ENCODE measurements around the gene SOX1. TPM values are rescaled to one million over a fixed set of nuclear protein-coding genes. Genes with fewer than 3 reads are reported as not detected.

The SOX1 gene
- total RNA-seq, 1 experiment from 2014 or later: 0.15 TPM

GRCh38 chr13:112034231-112034630 is 32.7 kb upstream of the SOX1 start:
- H3K9me3 Mint-ChIP-seq: no peaks in the 10 kb centered on the region
- ChIA-PET POLR2A (no interaction called here), CTCF (no interaction called here)
- H3K4me3 Mint-ChIP-seq: no peak overlapping the region
- no peak for TF ChIP-seq SP1 (CRISPR knock-in tag; conservative IDR thresholded peaks at IDR 0.05)
- TF ChIP-seq ERG (CRISPR knock-in tag; IDR thresholded peaks at IDR 0.05): no peak
- no peak for TF ChIP-seq ZNF121 (CRISPR knock-in tag; IDR thresholded peaks at IDR 0.05)
- no peak for TF ChIP-seq SMAD4 (CRISPR knock-in tag; IDR thresholded peaks at IDR 0.05)
- TF ChIP-seq HMGA2 (CRISPR knock-in tag; IDR thresholded peaks at IDR 0.05): no peak
- TF ChIP-seq, protein P1, sequence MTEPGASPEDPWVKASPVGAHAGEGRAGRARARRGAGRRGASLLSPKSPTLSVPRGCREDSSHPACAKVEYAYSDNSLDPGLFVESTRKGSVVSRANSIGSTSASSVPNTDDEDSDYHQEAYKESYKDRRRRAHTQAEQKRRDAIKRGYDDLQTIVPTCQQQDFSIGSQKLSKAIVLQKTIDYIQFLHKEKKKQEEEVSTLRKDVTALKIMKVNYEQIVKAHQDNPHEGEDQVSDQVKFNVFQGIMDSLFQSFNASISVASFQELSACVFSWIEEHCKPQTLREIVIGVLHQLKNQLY (CRISPR knock-in tag; IDR thresholded peaks at IDR 0.05): no peak
- TF ChIP-seq MYBL2 (CRISPR knock-in tag; IDR thresholded peaks at IDR 0.05): no peak
- TF ChIP-seq, protein P2, sequence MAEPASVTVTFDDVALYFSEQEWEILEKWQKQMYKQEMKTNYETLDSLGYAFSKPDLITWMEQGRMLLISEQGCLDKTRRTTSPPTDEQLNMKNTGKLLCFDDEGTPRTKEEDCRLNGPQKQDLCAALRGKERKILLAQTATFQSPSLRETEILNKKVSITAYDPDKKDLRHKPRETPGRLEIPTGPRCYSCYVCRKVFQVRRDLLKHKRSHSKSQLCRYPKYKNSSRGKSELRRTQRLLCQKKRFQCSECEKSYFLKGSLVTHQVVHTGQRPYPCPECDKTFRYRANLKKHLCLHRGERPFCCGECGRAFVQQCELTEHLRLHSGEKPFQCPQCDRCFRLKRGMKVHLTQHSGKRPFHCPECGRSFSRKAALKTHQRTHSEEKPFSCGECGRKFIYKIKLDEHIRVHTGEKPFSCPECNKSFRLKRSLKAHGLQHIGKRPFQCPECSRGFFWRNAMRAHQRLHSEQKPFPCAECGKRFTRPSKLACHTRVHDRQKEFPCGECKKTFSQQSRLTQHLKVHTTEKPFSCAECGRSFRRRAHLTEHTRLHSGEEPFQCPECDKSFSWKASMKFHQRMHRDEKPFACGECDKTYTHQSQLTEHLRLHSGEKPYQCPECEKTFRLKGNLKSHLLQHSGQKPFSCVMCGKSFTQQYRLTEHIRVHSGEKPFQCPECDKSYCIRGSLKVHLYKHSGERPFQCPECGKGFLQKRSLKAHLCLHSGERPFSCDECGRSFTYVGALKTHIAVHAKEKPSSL (CRISPR knock-in tag; conservative IDR thresholded peaks at IDR 0.05): no peak
- TF ChIP-seq ZBTB21 (CRISPR knock-in tag; IDR thresholded peaks at IDR 0.05; ENCODE audit: borderline replicate concordance): no peak
- TF ChIP-seq PREB (CRISPR knock-in tag; IDR thresholded peaks at IDR 0.05; ENCODE audit: borderline replicate concordance): no peak
- no peak for TF ChIP-seq ELF4 (CRISPR knock-in tag; IDR thresholded peaks at IDR 0.05; ENCODE audit: low read depth)
- TF ChIP-seq ZNF423 (CRISPR knock-in tag; IDR thresholded peaks at IDR 0.05): no peak
- TF ChIP-seq ATF2 (CRISPR knock-in tag; IDR thresholded peaks at IDR 0.05; ENCODE audit: borderline replicate concordance, low read depth): no peak
- TF ChIP-seq PRDM15 (CRISPR knock-in tag; IDR thresholded peaks at IDR 0.05): no peak
- no peak for TF ChIP-seq ZNF232 (CRISPR knock-in tag; IDR thresholded peaks at IDR 0.05)
- no peak for TF ChIP-seq ETV6 (CRISPR knock-in tag; IDR thresholded peaks at IDR 0.05)
- TF ChIP-seq, protein P3, sequence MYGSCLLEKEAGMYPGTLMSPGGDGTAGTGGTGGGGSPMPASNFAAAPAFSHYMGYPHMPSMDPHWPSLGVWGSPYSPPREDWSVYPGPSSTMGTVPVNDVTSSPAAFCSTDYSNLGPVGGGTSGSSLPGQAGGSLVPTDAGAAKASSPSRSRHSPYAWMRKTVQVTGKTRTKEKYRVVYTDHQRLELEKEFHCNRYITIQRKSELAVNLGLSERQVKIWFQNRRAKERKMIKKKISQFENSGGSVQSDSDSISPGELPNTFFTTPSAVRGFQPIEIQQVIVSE (CRISPR knock-in tag; IDR thresholded peaks at IDR 0.05; ENCODE audit: borderline replicate concordance): no peak
- no peak for TF ChIP-seq GRHL2 (CRISPR knock-in tag; IDR thresholded peaks at IDR 0.05; ENCODE audit: insufficient replicate concordance, severe bottlenecking)
- TF ChIP-seq RORB (CRISPR knock-in tag; IDR thresholded peaks at IDR 0.05): no peak
- TF ChIP-seq FOXK1 (CRISPR knock-in tag; IDR thresholded peaks at IDR 0.05): no peak
- ATAC-seq: no peak
- no peak for DNase-seq (ENCODE audit: low spot score)
- peaks cover 5% of the 10 kb centered on the region for H3K4me1 Mint-ChIP-seq
- H3K36me3 Mint-ChIP-seq: no peaks in the 10 kb centered on the region
- no peak overlapping the region for H3K27ac Mint-ChIP-seq
- peaks cover 7% of the 10 kb centered on the region; the same call in 1 of the 2 replicates for H3K27me3 Mint-ChIP-seq (ENCODE audit: low read depth)
